GM19099 (cell line): ENCODE measurements around the gene PIK3R1.

Source experiments
- POLR2A ChIP-seq: IDR thresholded peaks from 3 replicates; pipeline ENCODE4 v1.6.1; 2011; ENCODE audit warnings: low read depth; ENCODE audit not compliant: insufficient read length; ENCODE audit errors: extremely low read depth

PIK3R1 gene

GRCh38 chr5:68219161-68219816 is 3.7 kb downstream of the PIK3R1 start:
- TF ChIP-seq POLR2A = no peak

GRCh38 chr5:68220260-68220659 is 4.7 kb downstream of the PIK3R1 start:
- TF ChIP-seq POLR2A = no peak

GRCh38 chr5:68220914-68221313 is 5.4 kb downstream of the PIK3R1 start:
- no peak for TF ChIP-seq POLR2A

- TF ChIP-seq POLR2A = no peak
These were observed 5.9 kb downstream of the PIK3R1 start for GRCh38 chr5:68221488-68221887.

GRCh38 chr5:68222310-68222709 is 6.8 kb downstream of the PIK3R1 start:
- TF ChIP-seq POLR2A = no peak

- no peak for TF ChIP-seq POLR2A
These were observed 7.3 kb downstream of the PIK3R1 start for GRCh38 chr5:68222824-68223354.

- TF ChIP-seq POLR2A = no peak
These were observed 8.3 kb downstream of the PIK3R1 start for GRCh38 chr5:68223904-68224303.

GRCh38 chr5:68224509-68225187 is 9.1 kb downstream of the PIK3R1 start:
- TF ChIP-seq POLR2A = no peak

- TF ChIP-seq POLR2A = no peak
These were observed 9.8 kb downstream of the PIK3R1 start for GRCh38 chr5:68225188-68225910.

GRCh38 chr5:68225911-68226545 is 10.5 kb downstream of the PIK3R1 start:
- no peak for TF ChIP-seq POLR2A

GRCh38 chr5:68226546-68227073 is 11.1 kb downstream of the PIK3R1 start:
- no peak for TF ChIP-seq POLR2A

GRCh38 chr5:68227532-68228160 is 12.1 kb downstream of the PIK3R1 start:
- TF ChIP-seq POLR2A = no peak

- TF ChIP-seq POLR2A = no peak
These were observed 13.9 kb downstream of the PIK3R1 start for GRCh38 chr5:68229416-68229815.

- TF ChIP-seq POLR2A = no peak
These were observed 14.7 kb downstream of the PIK3R1 start for GRCh38 chr5:68230285-68230684.

- TF ChIP-seq POLR2A = no peak
These were observed 16.0 kb downstream of the PIK3R1 start for GRCh38 chr5:68231414-68232076.

GRCh38 chr5:68232277-68232676 is 16.7 kb downstream of the PIK3R1 start:
- TF ChIP-seq POLR2A = no peak
